HepG2 (cell line): ENCODE data around the gene NEU1. TPM values are rescaled to one million over a fixed set of nuclear protein-coding genes. Genes with fewer than 3 reads are reported as not detected.

ENCODE experiments used
- ATAC-seq: fragments of 200-7000 bp; cut with Tn5 transposase; 3 replicates; pipeline ENCODE4 v1.9.1; 2020; ENCODE audit warnings: mild to moderate bottlenecking, moderate library complexity
- BruUV-seq: library from RNA; stranded (reverse); fragments of 400-500 nt; replicated peaks from 2 replicates; lab custom pipeline; 2021; lab: Mats Ljungman, UMichigan
- CTCF ChIA-PET: fragments of 300-600 bp; formaldehyde crosslinking; extraction: SDS; loops from one replicate; lab custom pipeline; 2021; ENCODE audit warnings: low total read pairs, inconsistent platforms, low intra/inter-chr PET ratio; lab: Yijun Ruan, JAX
- POLR2A ChIA-PET: fragments of 350-600 bp; sonication (Branson Sonifier 250); formaldehyde crosslinking; loops from one replicate; lab custom pipeline; 2020; ENCODE audit warnings: antibody characterized with exemption, inconsistent platforms; lab: Yijun Ruan, JAX
- DNase-seq: peaks from one replicate; pipeline ENCODE4 v3.0.0-alpha.2; 2015; ENCODE audit warnings: low spot score
- FAIRE-seq: peaks from 3 replicates; lab custom pipeline; 2011; peaks lifted over from hg19 to GRCh38; lab: Jason Lieb, UNC
- H2AFZ ChIP-seq: one replicate; pipeline ENCODE4 v1.6.1; 2011; ENCODE audit warnings: low read length, inconsistent platforms
- H3K27ac ChIP-seq: fragments of 300-600 bp; 3 replicates; pipeline ENCODE4 v1.8.0; 2011; ENCODE audit warnings: mixed run types, mild to moderate bottlenecking, mixed read lengths, low read length, inconsistent platforms; ENCODE audit not compliant: insufficient read depth; ENCODE audit errors: extremely low read length
- H3K27me3 ChIP-seq, 2 experiments: fragments of 200-600 bp in 1 of 2; 2 replicates in 1 of 2; 3 replicates in 1 of 2; pipeline versions ENCODE4 v1.6.0 to v1.8.0; 2011; ENCODE audit warnings: low read length in 2 of 2, mild to moderate bottlenecking in 2 of 2, moderate library complexity in 2 of 2, inconsistent platforms in 1 of 2; ENCODE audit not compliant: insufficient read depth in 2 of 2, control insufficient read depth in 1 of 2
- H3K36me3 ChIP-seq, 2 experiments: fragments of 200-600 bp in 1 of 2; replicated peaks in 1 of 2; 2 replicates in 1 of 2; 3 replicates in 1 of 2; pipeline versions ENCODE4 v1.5.1 to v1.8.0; 2011; ENCODE audit warnings: low read length in 2 of 2, inconsistent platforms in 1 of 2; ENCODE audit not compliant: insufficient read depth in 2 of 2, control insufficient read depth in 1 of 2
- H3K4me1 ChIP-seq: 2 replicates; pipeline ENCODE4 v1.5.1; 2012; ENCODE audit warnings: low read length, inconsistent platforms; ENCODE audit not compliant: insufficient read depth
- H3K4me2 ChIP-seq: 2 replicates; pipeline ENCODE4 v1.6.0; 2011; ENCODE audit warnings: low read depth, low read length, inconsistent platforms
- H3K4me3 ChIP-seq, 3 experiments: fragments of 200-600 bp in 1 of 3; sonication (generic), shearing (Covaris generic) in 1 of 3; replicated peaks in 1 of 3; 2 replicates each; pipeline ENCODE4 v1.5.1; 2011 to 2016; ENCODE audit warnings: low read length in 3 of 3, inconsistent platforms in 2 of 3, low read depth in 2 of 3, mild to moderate bottlenecking in 2 of 3, control low read depth in 1 of 3, mixed read lengths in 1 of 3; ENCODE audit not compliant: insufficient read depth in 1 of 3
- H3K79me2 ChIP-seq: one replicate; pipeline ENCODE4 v1.6.1; 2011; ENCODE audit warnings: low read length, inconsistent platforms; ENCODE audit not compliant: insufficient read depth
- H3K9ac ChIP-seq: 2 replicates; pipeline ENCODE4 v1.6.0; 2011; ENCODE audit warnings: mild to moderate bottlenecking, low read depth, low read length, inconsistent platforms; ENCODE audit not compliant: insufficient read depth
- H3K9me3 ChIP-seq: 2 replicates; pipeline ENCODE4 v1.5.1; 2012; ENCODE audit warnings: mild to moderate bottlenecking, low read length
- H4K20me1 ChIP-seq: 2 replicates; pipeline ENCODE4 v1.6.0; 2011; ENCODE audit warnings: inconsistent platforms, mild to moderate bottlenecking, low read length, moderate library complexity; ENCODE audit not compliant: insufficient read depth
- BRF2 ChIP-seq: sonication (generic); formaldehyde crosslinking; IDR thresholded peaks from 2 replicates; pipeline ENCODE4 v1.8.1; 2022; ENCODE audit warnings: mild to moderate bottlenecking, missing genetic modification reagents
- CREB1 ChIP-seq, 2 experiments: fragments of 450-650 bp in 1 of 2; IDR thresholded peaks; 2 replicates each; pipeline ENCODE4 v1.6.1; 2016 to 2017; ENCODE audit warnings: control low read depth in 1 of 2, mild to moderate bottlenecking in 1 of 2, missing compliant biosample characterization in 1 of 2, missing genetic modification characterization in 1 of 2
- CREBL2 ChIP-seq: sonication (generic); formaldehyde crosslinking; IDR thresholded peaks from 2 replicates; pipeline ENCODE4 v1.8.1; 2023; ENCODE audit warnings: missing genetic modification reagents, mild to moderate bottlenecking, borderline replicate concordance
- CREM ChIP-seq, 2 experiments: sonication (generic) in 1 of 2; formaldehyde crosslinking in 1 of 2; IDR thresholded peaks; 2 replicates each; pipeline versions ENCODE4 v1.4.0 to v1.6.1; 2016 to 2020; ENCODE audit warnings: antibody characterized with exemption in 1 of 2, mild to moderate bottlenecking in 1 of 2, missing genetic modification reagents in 1 of 2
- GZF1 ChIP-seq: sonication (generic); formaldehyde crosslinking; IDR thresholded peaks from 2 replicates; pipeline ENCODE4 v1.5.1; 2020; ENCODE audit warnings: mild to moderate bottlenecking, missing genetic modification reagents
- HOXA3 ChIP-seq: sonication (generic); formaldehyde crosslinking; IDR thresholded peaks from 2 replicates; pipeline ENCODE4 v1.5.0; 2020; ENCODE audit warnings: missing genetic modification reagents
- PREB ChIP-seq: sonication (generic); formaldehyde crosslinking; IDR thresholded peaks from 2 replicates; pipeline ENCODE4 v1.4.0; 2020; ENCODE audit warnings: missing genetic modification reagents
- SNAPC2 ChIP-seq: sonication (generic); formaldehyde crosslinking; IDR thresholded peaks from 2 replicates; pipeline ENCODE4 v1.8.1; 2022; ENCODE audit warnings: mild to moderate bottlenecking, missing genetic modification reagents
- TGIF2 ChIP-seq: IDR thresholded peaks from 2 replicates; pipeline ENCODE4 v1.6.1; 2016; ENCODE audit warnings: control low read depth, missing compliant biosample characterization
- ZNF280D ChIP-seq: sonication (generic); formaldehyde crosslinking; IDR thresholded peaks from 2 replicates; pipeline ENCODE4 v1.5.1; 2020; ENCODE audit warnings: mild to moderate bottlenecking, missing genetic modification reagents
- ZSCAN22 ChIP-seq: sonication (generic); formaldehyde crosslinking; IDR thresholded peaks from 2 replicates; pipeline ENCODE4 v1.4.0; 2020; ENCODE audit warnings: mild to moderate bottlenecking, missing genetic modification reagents
- WGBS: methylation state at CpG from one replicate; pipeline ENCODE4 v1.1.6; 2017; ENCODE audit warnings: low lambda C conversion rate; 5-methylcytosine and 5-hydroxymethylcytosine counted together
- in situ Hi-C: cut with HindIII; loops from 2 replicates; pipeline ENCODE4 v1.10.0; 2017; ENCODE audit warnings: low pct_unique_long_range_greater_than_20kb; ENCODE audit not compliant: extremely low pct_ligation_motif_present
- intact Hi-C: fragments of 100-400 bp; cut with micrococcal nuclease; formaldehyde crosslinking; loops from one replicate; pipeline ENCODE4 v1.10.0; 2022; ENCODE audit not compliant: unreplicated experiment
- polyA plus RNA-seq, 8 experiments: library from polyadenylated mRNA; depleted of rRNA in 3 of 8; stranded (reverse) in 7 of 8; unstranded in 1 of 8; fragments of >200 nt; fragmentation: Illumina TruSeq in 4 of 8; extraction: Trizol in 4 of 8; gene quantifications; 2 replicates each; pipeline versions ENCODE4 v1.2.1 to v1.2.3, GENCODE V29; 2011 to 2016; ENCODE audit warnings: low read depth in 4 of 8, missing spikeins in 1 of 8, mixed read lengths in 1 of 8; ENCODE audit not compliant: insufficient read depth in 1 of 8
- total RNA-seq, 5 experiments: library from RNA; depleted of rRNA; stranded (reverse); fragments of >200 nt; fragmentation: Illumina TruSeq; extraction: Trizol; gene quantifications; 2 replicates each; pipeline ENCODE4 v1.2.3, GENCODE V29; 2016; ENCODE audit warnings: low read depth in 1 of 5
- TF ChIP-seq, protein P1 (sequence below): sonication (generic); formaldehyde crosslinking; IDR thresholded peaks from 2 replicates; pipeline ENCODE4 v1.4.0; 2020; ENCODE audit warnings: missing genetic modification reagents, mild to moderate bottlenecking, borderline replicate concordance
- TF ChIP-seq, protein P2 (sequence below): sonication (generic); formaldehyde crosslinking; IDR thresholded peaks from 2 replicates; pipeline ENCODE4 v1.5.1; 2020; ENCODE audit warnings: missing genetic modification reagents, mild to moderate bottlenecking, borderline replicate concordance

NEU1 gene
- total and polyA plus RNA-seq, 2 of the 13 experiments (the other 11 are each of a cell fraction or from before 2014, with no cell fraction given), result 215 to 297 TPM

- Histone ChIP-seq H3K4me3 (peak overlapping the region; percentile 89 to 100 (median 96)), H3K27me3 (peaks cover 0 to 7% of the 10 kb centered on the region in 2 experiments; a peak in 1 of 5 replicates), H3K9ac (peak overlapping the region; percentile 84), H3K4me1 (peaks cover 46% of the 10 kb centered on the region), H3K4me2 (peak overlapping the region; percentile 98), H3K79me2 (peaks cover 26% of the 10 kb centered on the region), H3K27ac (peak overlapping the region; percentile 73), H2AFZ (no peak overlapping the region), H3K9me3 (no peaks in the 10 kb centered on the region), H4K20me1 (no peaks in the 10 kb centered on the region), H3K36me3 (peaks cover 6 to 13% of the 10 kb centered on the region in 2 experiments; a peak in 4 of 5 replicates)
- in situ Hi-C loops (no loop called here), intact Hi-C loops (loop anchor here (1.0 to 5.0 kb wide), 3 partner anchors 47 to 66 kb away; no protein-coding TSS in a partner anchor)
- ChIA-PET CTCF (no interaction called here), POLR2A (interaction anchor here (0.6 to 4.7 kb wide), 23 partner anchors 9 to 1073 kb away, joined by 3 to 41 read pairs (median 7); partner anchors contain the start of genes C2, C6orf47, CFB and CLIC1)
- peak; percentile 61 for ATAC-seq
- BruUV-seq, result no TSS peak
- FAIRE-seq, result peak; percentile 91
- DNase-seq, result peak; percentile 63
- 21% methylated on average over 8 of the region's 8 CpGs for WGBS
- TF ChIP-seq, protein P1, sequence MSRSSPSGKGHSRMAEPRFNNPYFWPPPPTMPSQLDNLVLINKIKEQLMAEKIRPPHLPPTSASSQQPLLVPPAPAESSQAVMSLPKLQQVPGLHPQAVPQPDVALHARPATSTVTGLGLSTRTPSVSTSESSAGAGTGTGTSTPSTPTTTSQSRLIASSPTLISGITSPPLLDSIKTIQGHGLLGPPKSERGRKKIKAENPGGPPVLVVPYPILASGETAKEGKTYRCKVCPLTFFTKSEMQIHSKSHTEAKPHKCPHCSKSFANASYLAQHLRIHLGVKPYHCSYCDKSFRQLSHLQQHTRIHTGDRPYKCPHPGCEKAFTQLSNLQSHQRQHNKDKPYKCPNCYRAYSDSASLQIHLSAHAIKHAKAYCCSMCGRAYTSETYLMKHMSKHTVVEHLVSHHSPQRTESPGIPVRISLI (CRISPR knock-in tag), result peak; percentile 51; the same call in 1 of the 2 replicates
- TF ChIP-seq HOXA3 (CRISPR knock-in tag) (peak; percentile 46; the same call in 1 of the 2 replicates), BRF2 (no peak), CREB1 (IDR thresholded peaks at IDR 0.05) (no peak), CREB1 (CRISPR knock-in tag; IDR thresholded peaks at IDR 0.05) (peak; percentile 59; the same call in 1 of the 2 replicates), CREM (IDR thresholded peaks at IDR 0.05) (peak; percentile 93), CREM (CRISPR knock-in tag; IDR thresholded peaks at IDR 0.05) (no peak), ZNF280D (CRISPR knock-in tag) (no peak), ZSCAN22 (CRISPR knock-in tag) (no peak), CREBL2 (CRISPR knock-in tag) (no peak), PREB (CRISPR knock-in tag) (no peak), SNAPC2 (no peak), TGIF2 (CRISPR knock-in tag) (peak; percentile 84), GZF1 (CRISPR knock-in tag) (no peak)
- TF ChIP-seq, protein P2, sequence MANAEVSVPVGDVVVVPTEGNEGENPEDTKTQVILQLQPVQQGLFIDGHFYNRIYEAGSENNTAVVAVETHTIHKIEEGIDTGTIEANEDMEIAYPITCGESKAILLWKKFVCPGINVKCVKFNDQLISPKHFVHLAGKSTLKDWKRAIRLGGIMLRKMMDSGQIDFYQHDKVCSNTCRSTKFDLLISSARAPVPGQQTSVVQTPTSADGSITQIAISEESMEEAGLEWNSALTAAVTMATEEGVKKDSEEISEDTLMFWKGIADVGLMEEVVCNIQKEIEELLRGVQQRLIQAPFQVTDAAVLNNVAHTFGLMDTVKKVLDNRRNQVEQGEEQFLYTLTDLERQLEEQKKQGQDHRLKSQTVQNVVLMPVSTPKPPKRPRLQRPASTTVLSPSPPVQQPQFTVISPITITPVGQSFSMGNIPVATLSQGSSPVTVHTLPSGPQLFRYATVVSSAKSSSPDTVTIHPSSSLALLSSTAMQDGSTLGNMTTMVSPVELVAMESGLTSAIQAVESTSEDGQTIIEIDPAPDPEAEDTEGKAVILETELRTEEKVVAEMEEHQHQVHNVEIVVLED (CRISPR knock-in tag), result peak; percentile 41; the same call in 1 of the 2 replicates
These were observed 35.9 kb upstream of the NEU1 start for GRCh38 chr6:31898383-31899011.
